ENCODE results near the gene DMD.
"Not testable (repeated sequence)": the region's sequence is repeated elsewhere in the genome, so short reads cannot be mapped to it uniquely, and the experiment has no call there.

The DMD gene

GRCh38 chrX:33149580-33149979, 61.8 kb downstream of the DMD start:
- DNase-seq = no peak

- no peak for DNase-seq
Observed at GRCh38 chrX:33149085-33149484, 62.3 kb downstream of the DMD start.

- no peak for DNase-seq
Observed at GRCh38 chrX:33142331-33142730, 69.0 kb downstream of the DMD start.

GRCh38 chrX:33138677-33139249, 72.6 kb downstream of the DMD start:
- DNase-seq = no peak

GRCh38 chrX:33134164-33134563, 77.2 kb downstream of the DMD start:
- DNase-seq = no peak

- no peak for DNase-seq
Observed at GRCh38 chrX:33133320-33133719, 78.0 kb downstream of the DMD start.

- DNase-seq = no peak
Observed at GRCh38 chrX:33132569-33132968, 78.8 kb downstream of the DMD start.

GRCh38 chrX:33129607-33130006, 81.7 kb downstream of the DMD start:
- no peak for DNase-seq

- no peak for DNase-seq
Observed at GRCh38 chrX:33128048-33128805, 83.1 kb downstream of the DMD start.

GRCh38 chrX:33126469-33126868, 84.9 kb downstream of the DMD start:
- no peak for DNase-seq

GRCh38 chrX:33109858-33110257, 101.5 kb downstream of the DMD start:
- no peak for DNase-seq

- DNase-seq = no peak
Observed at GRCh38 chrX:33106737-33107136, 104.6 kb downstream of the DMD start.

- no peak for DNase-seq
Observed at GRCh38 chrX:33095079-33095478, 116.3 kb downstream of the DMD start.

- DNase-seq = no peak
Observed at GRCh38 chrX:33087411-33087810, 123.9 kb downstream of the DMD start.

GRCh38 chrX:33086886-33087285, 124.5 kb downstream of the DMD start:
- no peak for DNase-seq

GRCh38 chrX:33082371-33082770, 129.0 kb downstream of the DMD start:
- DNase-seq = no peak

- DNase-seq = no peak
Observed at GRCh38 chrX:33078273-33078672, 133.1 kb downstream of the DMD start.

GRCh38 chrX:33073660-33074059, 137.7 kb downstream of the DMD start:
- not testable (repeated sequence) for DNase-seq

- DNase-seq = no peak
Observed at GRCh38 chrX:33065415-33065814, 145.9 kb downstream of the DMD start.

- DNase-seq = no peak
Observed at GRCh38 chrX:33062041-33062440, 149.3 kb downstream of the DMD start.

- DNase-seq = no peak
Observed at GRCh38 chrX:33053001-33053400, 158.3 kb downstream of the DMD start.

GRCh38 chrX:33045882-33046281, 165.5 kb downstream of the DMD start:
- no peak for DNase-seq

GRCh38 chrX:33045245-33045644, 166.1 kb downstream of the DMD start:
- DNase-seq = no peak

- DNase-seq = no peak
Observed at GRCh38 chrX:33041141-33041540, 170.2 kb downstream of the DMD start.

- DNase-seq = no peak
Observed at GRCh38 chrX:33032700-33033099, 178.6 kb downstream of the DMD start.

Measured in NCI-H187 (cell line).